Thoracic aorta (tissue), 2 donors: Measurements from ENCODE around the gene DAAM1. TPM values are rescaled to one million over a fixed set of nuclear protein-coding genes. Genes with fewer than 3 reads are reported as not detected.

Source experiments
- ATAC-seq: fragments of 150-250 bp; one replicate; pipeline ENCODE4 v1.8.0; 2017; ENCODE audit warnings: low read depth; ENCODE audit not compliant: insufficient number of reproducible peaks, low FRiP score
- DNase-seq: peaks from one replicate; pipeline ENCODE4 v3.0.0-alpha.2; 2020; ENCODE audit warnings: low spot score
- H3K27ac ChIP-seq, 2 donors: fragments of 200-600 bp; sonication (generic); 1 replicate in 1 of 2; 2 replicates in 1 of 2; pipeline ENCODE4 v1.5.1; 2016; ENCODE audit warnings: mild to moderate bottlenecking in 2 of 2, moderate library complexity in 2 of 2
- H3K27me3 ChIP-seq: fragments of 200-600 bp; sonication (generic); replicated peaks from 2 replicates; pipeline ENCODE4 v1.6.0; 2016; ENCODE audit warnings: mild to moderate bottlenecking; ENCODE audit not compliant: insufficient read depth
- H3K36me3 ChIP-seq: fragments of 200-600 bp; sonication (generic); one replicate; pipeline ENCODE4 v1.5.1; 2016
- H3K4me1 ChIP-seq, 2 donors: fragments of 200-600 bp; sonication (generic); 1 replicate in 1 of 2; 2 replicates in 1 of 2; pipeline versions ENCODE4 v1.5.1 to v1.6.0; 2016; ENCODE audit warnings: low read depth in 2 of 2, mild to moderate bottlenecking in 1 of 2; ENCODE audit not compliant: control insufficient read depth in 1 of 2
- H3K4me3 ChIP-seq: fragments of 200-600 bp; sonication (generic); 2 replicates; pipeline ENCODE4 v1.5.1; 2016; ENCODE audit warnings: mild to moderate bottlenecking
- H3K9me3 ChIP-seq: fragments of 200-600 bp; sonication (generic); 2 replicates; pipeline ENCODE4 v1.5.1; 2016
- CTCF ChIP-seq: fragments of 200-600 bp; sonication (generic); IDR thresholded peaks from one replicate; pipeline ENCODE4 v1.5.1; 2019; ENCODE audit warnings: antibody characterized with exemption
- total RNA-seq, 2 donors: library from RNA; depleted of rRNA; stranded (reverse); fragments of >200 nt; gene quantifications; one replicate each; pipeline versions ENCODE4 v1.1.0 to v1.2.3, GENCODE V29; 2016

Gene DAAM1
- total RNA-seq, 2 donors from 2014 or later: 35.9 to 56.6 TPM

DNA sequence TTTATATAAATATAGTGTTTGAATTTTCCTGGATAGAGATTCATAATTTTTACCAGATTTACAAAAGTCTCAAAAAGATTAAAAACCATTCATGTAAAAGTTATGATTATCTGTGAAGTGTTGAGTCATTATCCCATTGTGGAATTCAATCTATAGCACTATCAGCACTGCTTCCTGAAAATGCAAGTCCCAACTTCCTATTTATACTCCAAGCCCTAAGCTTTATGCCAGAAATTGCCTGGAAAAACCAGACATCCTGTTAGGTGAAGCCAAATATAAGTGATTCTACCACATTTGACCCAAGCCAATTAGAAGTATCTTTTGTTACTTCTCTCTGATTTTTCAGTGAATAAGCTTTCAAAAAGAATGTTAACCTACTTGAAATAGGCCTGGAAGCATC is 147.6 kb downstream of the DAAM1 start:
- H3K4me1 ChIP-seq: peaks cover 52 to 92% of the 10 kb centered on the region in 2 donors
- H3K27me3 ChIP-seq: no peaks in the 10 kb centered on the region
- no peak for TF ChIP-seq CTCF
- no peaks in the 10 kb centered on the region for H3K9me3 ChIP-seq
- peak overlapping the region; percentile 72 to 87 for H3K27ac ChIP-seq
- no peak for DNase-seq
- no peak for ATAC-seq
- H3K36me3 ChIP-seq: peaks cover 8% of the 10 kb centered on the region
- H3K4me3 ChIP-seq: no peak overlapping the region

DNA sequence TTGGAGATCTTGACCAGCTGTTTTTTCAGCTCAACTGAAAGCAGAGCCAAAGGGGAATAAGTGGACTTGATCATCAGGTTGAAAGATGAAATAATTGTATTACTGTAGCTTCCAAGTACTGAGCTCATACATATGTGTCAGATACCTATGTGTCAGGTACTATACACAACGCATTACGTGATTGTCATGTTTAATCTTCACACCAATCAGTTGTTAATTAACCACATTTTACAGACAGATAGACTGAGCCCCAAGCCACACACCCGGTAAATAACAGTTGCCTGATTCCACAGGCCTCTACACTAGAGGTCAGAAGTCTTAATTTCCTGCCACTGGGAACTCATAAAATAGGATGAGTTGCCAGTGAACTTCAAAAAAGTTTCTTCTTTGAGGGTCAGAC is 148.2 kb downstream of the DAAM1 start:
- Histone ChIP-seq H3K36me3 (peaks cover 3% of the 10 kb centered on the region), H3K4me3 (no peak overlapping the region), H3K9me3 (no peaks in the 10 kb centered on the region), H3K27ac (peak overlapping the region; percentile 72 to 87), H3K27me3 (no peaks in the 10 kb centered on the region), H3K4me1 (peaks cover 52 to 96% of the 10 kb centered on the region in 2 donors)
- DNase-seq (no peak), ATAC-seq (no peak)
- no peak for TF ChIP-seq CTCF

DNA sequence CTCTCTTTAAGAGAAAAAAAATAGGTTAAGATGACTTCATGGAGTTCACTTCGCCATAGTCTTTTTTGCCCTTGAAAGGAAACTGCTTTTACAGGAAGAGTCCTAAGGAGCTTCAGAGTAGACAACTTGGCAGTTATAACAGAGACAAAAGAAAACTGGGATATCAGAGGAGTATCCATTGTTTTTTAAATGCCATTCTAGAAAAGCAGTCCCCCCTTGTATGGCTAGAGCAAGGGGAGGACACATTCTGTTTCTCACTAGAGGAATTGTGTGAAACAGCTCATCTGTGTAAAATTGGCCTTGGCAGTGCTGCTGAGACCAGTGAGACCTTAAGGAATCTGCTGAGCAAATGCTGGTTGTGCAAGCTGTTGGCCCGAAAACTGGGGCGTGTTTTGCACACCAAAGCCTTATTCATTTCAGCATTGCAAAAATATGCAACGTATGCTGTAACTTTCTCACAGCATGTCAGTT is 148.7 kb downstream of the DAAM1 start:
- H3K4me1 ChIP-seq: peaks cover 55 to 96% of the 10 kb centered on the region in 2 donors
- no peak for DNase-seq
- H3K4me3 ChIP-seq: peak overlapping the region; percentile 8
- TF ChIP-seq CTCF: no peak
- no peaks in the 10 kb centered on the region for H3K27me3 ChIP-seq
- H3K27ac ChIP-seq: peak overlapping the region; percentile 72 to 87
- H3K36me3 ChIP-seq: no peaks in the 10 kb centered on the region
- no peaks in the 10 kb centered on the region for H3K9me3 ChIP-seq
- peak; percentile 38 for ATAC-seq

DNA sequence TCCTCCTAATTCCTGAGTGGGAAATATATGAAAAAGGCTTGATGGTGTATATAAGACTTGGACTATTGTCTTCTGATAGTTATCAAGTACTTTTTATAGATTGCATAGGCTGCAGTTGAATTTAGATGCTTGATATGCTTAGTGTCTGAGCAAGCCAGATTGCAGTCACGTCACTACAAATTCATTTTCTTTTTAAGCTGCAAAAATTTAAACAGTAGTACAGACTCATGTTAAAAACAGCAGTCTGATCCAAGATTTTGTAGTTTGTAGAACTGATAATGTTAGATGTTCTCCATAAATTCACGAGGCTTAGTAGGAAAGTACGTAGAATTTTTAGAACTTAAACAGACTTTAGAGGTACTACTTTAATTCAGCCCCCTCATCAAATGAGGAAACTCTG is 150.3 kb downstream of the DAAM1 start:
- Histone ChIP-seq H3K4me1 (peaks cover 49 to 96% of the 10 kb centered on the region in 2 donors), H3K4me3 (no peak overlapping the region), H3K27me3 (no peaks in the 10 kb centered on the region), H3K9me3 (no peaks in the 10 kb centered on the region), H3K27ac (peak overlapping the region; percentile 72 to 87), H3K36me3 (no peaks in the 10 kb centered on the region)
- TF ChIP-seq CTCF: no peak
- no peak for DNase-seq
- no peak for ATAC-seq

DNA sequence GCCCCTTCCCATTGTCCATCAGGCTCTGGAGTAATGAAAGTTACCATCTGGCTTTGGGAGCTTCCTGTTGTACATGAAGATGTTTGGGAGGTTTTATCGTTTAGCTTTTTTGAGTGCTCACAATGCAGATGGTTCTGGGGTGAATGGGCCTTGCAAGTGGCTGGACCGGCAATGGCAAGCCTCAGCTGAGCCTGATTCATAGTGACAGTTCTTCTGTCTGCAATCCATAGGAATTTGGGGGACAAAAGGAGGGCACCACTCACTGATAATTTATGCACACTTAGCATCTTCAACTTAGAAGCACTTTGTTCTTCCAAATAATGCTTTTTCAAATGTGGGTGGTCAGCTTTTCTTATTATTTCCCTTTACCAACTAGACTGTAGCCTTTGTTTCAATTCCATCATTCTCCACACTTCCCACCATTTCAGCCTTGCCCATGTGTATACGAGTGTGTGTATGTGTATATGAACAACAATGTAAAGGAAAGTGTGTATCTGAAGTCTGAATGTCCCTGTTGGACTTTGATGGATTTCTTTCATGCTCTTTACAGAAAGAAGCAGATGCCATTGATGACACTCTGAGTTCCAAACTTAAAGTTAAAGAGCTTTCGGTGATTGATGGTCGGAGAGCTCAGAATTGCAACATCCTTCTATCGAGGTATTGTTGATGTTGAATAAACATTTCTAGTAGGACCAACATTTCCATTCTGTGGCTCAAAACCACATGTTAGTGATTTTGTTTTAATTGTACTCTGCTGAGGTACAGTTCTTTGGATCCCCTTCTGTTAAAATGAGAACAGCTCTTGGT is 151.3 kb downstream of the DAAM1 start:
- no peak for TF ChIP-seq CTCF
- H3K4me1 ChIP-seq: peaks cover 43 to 96% of the 10 kb centered on the region in 2 donors

More for the DNA sequence above, 151.3 kb downstream of the DAAM1 start:
- DNase-seq (no peak), ATAC-seq (no peak)
- no peaks in the 10 kb centered on the region for H3K9me3 ChIP-seq
- H3K27me3 ChIP-seq: no peaks in the 10 kb centered on the region
- peak overlapping the region; percentile 21 to 72 for H3K27ac ChIP-seq
- H3K36me3 ChIP-seq: no peaks in the 10 kb centered on the region
- H3K4me3 ChIP-seq: no peak overlapping the region
